Brain microvascular endothelial cell (primary cell): ENCODE data around the gene COL25A1.

Source experiments
- DNase-seq: peaks from one replicate; pipeline ENCODE4 v3.0.0-alpha.2; 2020
- H3K27ac ChIP-seq: fragments of 250-450 bp; sonication (Bioruptor Pico); 2 replicates; pipeline ENCODE4 v1.5.1; 2020; ENCODE audit warnings: mild to moderate bottlenecking, moderate library complexity
- H3K27me3 ChIP-seq: fragments of 250-450 bp; sonication (Bioruptor Pico); replicated peaks from 2 replicates; pipeline ENCODE4 v1.5.1; 2020; ENCODE audit warnings: mild to moderate bottlenecking
- H3K36me3 ChIP-seq: fragments of 250-450 bp; sonication (Bioruptor Pico); replicated peaks from 2 replicates; pipeline ENCODE4 v1.5.1; 2020; ENCODE audit warnings: mild to moderate bottlenecking
- H3K4me3 ChIP-seq: 2 replicates; pipeline ENCODE4 v1.5.1; 2011; ENCODE audit warnings: low read depth, mild to moderate bottlenecking, control low read depth, low read length, moderate library complexity
- CTCF ChIP-seq: IDR thresholded peaks from 2 replicates; pipeline ENCODE4 v1.5.1; 2011; ENCODE audit warnings: low read depth, mild to moderate bottlenecking, moderate library complexity, low read length, control low read depth, inconsistent platforms; ENCODE audit errors: missing control alignments
- in situ Hi-C: cut with HindIII; loops from 2 replicates; pipeline ENCODE4 v1.10.0; 2017; ENCODE audit warnings: low sequenced_read_pairs, low pct_ligation_motif_present

Gene COL25A1

GRCh38 chr4:109296527-109296926, 5.9 kb downstream of the COL25A1 start:
- DNase-seq, result no peak
- Histone ChIP-seq H3K36me3 (no peaks in the 10 kb centered on the region), H3K27ac (no peak overlapping the region), H3K27me3 (peaks cover 11% of the 10 kb centered on the region), H3K4me3 (no peak overlapping the region)
- in situ Hi-C loops, result no loop called here
- no peak for TF ChIP-seq CTCF

GRCh38 chr4:109295081-109295480, 7.4 kb downstream of the COL25A1 start:
- Histone ChIP-seq H3K27ac (no peak overlapping the region), H3K36me3 (no peaks in the 10 kb centered on the region), H3K4me3 (no peak overlapping the region), H3K27me3 (no peaks in the 10 kb centered on the region)
- TF ChIP-seq CTCF, result no peak
- DNase-seq, result no peak
- in situ Hi-C loops, result no loop called here

GRCh38 chr4:109294468-109295020, 7.9 kb downstream of the COL25A1 start:
- DNase-seq, result peak; percentile 76
- no peak for TF ChIP-seq CTCF
- Histone ChIP-seq H3K27me3 (no peaks in the 10 kb centered on the region), H3K27ac (no peak overlapping the region), H3K4me3 (no peak overlapping the region), H3K36me3 (no peaks in the 10 kb centered on the region)
- in situ Hi-C loops, result no loop called here

- in situ Hi-C loops, result no loop called here
- TF ChIP-seq CTCF, result peak; percentile 64
- DNase-seq, result no peak
- Histone ChIP-seq H3K4me3 (no peak overlapping the region), H3K27me3 (no peaks in the 10 kb centered on the region), H3K36me3 (no peaks in the 10 kb centered on the region), H3K27ac (no peak overlapping the region)
Observed at GRCh38 chr4:109294006-109294405, 8.5 kb downstream of the COL25A1 start.

GRCh38 chr4:109291707-109292238, 10.7 kb downstream of the COL25A1 start:
- Histone ChIP-seq H3K27ac (no peak overlapping the region), H3K4me3 (no peak overlapping the region), H3K27me3 (no peaks in the 10 kb centered on the region), H3K36me3 (no peaks in the 10 kb centered on the region)
- in situ Hi-C loops, result no loop called here
- no peak for DNase-seq
- no peak for TF ChIP-seq CTCF

- Histone ChIP-seq H3K36me3 (no peaks in the 10 kb centered on the region), H3K4me3 (no peak overlapping the region), H3K27ac (no peak overlapping the region), H3K27me3 (no peaks in the 10 kb centered on the region)
- no peak for DNase-seq
- in situ Hi-C loops, result no loop called here
- no peak for TF ChIP-seq CTCF
Observed at GRCh38 chr4:109290918-109291317, 11.5 kb downstream of the COL25A1 start.
